HEK293 (cell line): ENCODE results near the gene DNAJC4.

Experiments
- ZNF146 ChIP-seq: fragments of 450-650 bp; formaldehyde crosslinking; IDR thresholded peaks from 2 replicates; pipeline ENCODE4 v1.5.1; 2016; ENCODE audit warnings: missing biosample characterization, missing genetic modification characterization
- ZNF16 ChIP-seq: fragments of 450-650 bp; formaldehyde crosslinking; IDR thresholded peaks from 2 replicates; pipeline ENCODE4 v1.5.1; 2016; ENCODE audit warnings: low read depth, missing biosample characterization, missing genetic modification characterization
- ZNF274 ChIP-seq, 2 experiments: fragments of 200-500 bp in 1 of 2; fragments of 450-650 bp in 1 of 2; sonication (Bioruptor generic) in 1 of 2; formaldehyde crosslinking in 1 of 2; IDR thresholded peaks; 2 replicates each; pipeline versions ENCODE4 v1.5.1 to v1.6.1; 2014 to 2016; ENCODE audit warnings: borderline replicate concordance in 1 of 2, inconsistent platforms in 1 of 2, low read length in 1 of 2, missing biosample characterization in 1 of 2, missing genetic modification characterization in 1 of 2
- ZNF558 ChIP-seq: fragments of 450-650 bp; formaldehyde crosslinking; IDR thresholded peaks from 2 replicates; pipeline ENCODE4 v1.5.1; 2016; ENCODE audit warnings: missing biosample characterization, missing genetic modification characterization
- ZNF629 ChIP-seq: fragments of 450-650 bp; formaldehyde crosslinking; IDR thresholded peaks from 2 replicates; pipeline ENCODE4 v1.5.1; 2017; ENCODE audit warnings: missing biosample characterization, missing genetic modification characterization
- ZNF776 ChIP-seq: fragments of 450-650 bp; formaldehyde crosslinking; IDR thresholded peaks from 2 replicates; pipeline ENCODE4 v1.5.0; 2017; ENCODE audit warnings: missing biosample characterization, missing genetic modification characterization, borderline replicate concordance
- TF ChIP-seq, protein P1 (sequence below): fragments of 450-650 bp; formaldehyde crosslinking; IDR thresholded peaks from 2 replicates; pipeline ENCODE4 v1.5.1; 2016; ENCODE audit warnings: missing biosample characterization, missing genetic modification characterization

DNA sequence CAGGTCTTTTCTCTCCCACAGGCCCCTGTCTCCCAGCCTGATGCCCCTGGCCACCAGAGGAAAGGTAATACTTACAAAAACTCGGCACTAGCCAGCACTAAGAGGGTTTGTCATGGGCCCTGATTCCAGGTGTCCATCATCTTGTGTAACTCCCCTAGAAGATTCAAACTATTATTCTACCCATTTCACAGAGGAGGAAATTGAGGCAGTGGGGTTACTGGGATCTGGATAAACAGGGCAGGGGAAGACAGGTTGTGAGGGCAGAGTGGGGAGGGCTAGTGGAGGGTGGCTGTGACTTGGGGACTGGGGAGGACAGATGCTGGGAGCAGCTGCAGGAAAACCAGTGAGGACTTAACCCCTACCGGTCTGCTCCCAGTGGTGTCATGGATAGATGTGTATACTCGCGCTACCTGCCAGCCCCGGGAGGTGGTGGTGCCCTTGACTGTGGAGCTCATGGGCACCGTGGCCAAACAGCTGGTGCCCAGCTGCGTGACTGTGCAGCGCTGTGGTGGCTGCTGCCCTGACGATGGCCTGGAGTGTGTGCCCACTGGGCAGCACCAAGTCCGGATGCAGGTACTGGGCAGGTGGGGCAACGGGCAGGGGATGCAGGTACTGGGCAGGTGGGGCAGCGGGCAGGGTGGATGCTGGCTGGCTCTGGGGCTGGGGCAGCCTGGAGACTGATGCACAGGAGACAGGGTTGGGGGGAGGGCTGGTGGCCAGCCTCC, 5.3 kb downstream of the DNAJC4 start:
- TF ChIP-seq ZNF274 (IDR thresholded peaks at IDR 0.05; ENCODE audit: low read length) (no peak), ZNF274 (tag by site-specific recombination; IDR thresholded peaks at IDR 0.05; ENCODE audit: borderline replicate concordance) (no peak), ZNF146 (tag by site-specific recombination) (no peak), ZNF776 (tag by site-specific recombination) (no peak), ZNF629 (no peak), ZNF16 (tag by site-specific recombination) (no peak), ZNF558 (tag by site-specific recombination) (no peak)
- TF ChIP-seq, protein P1, sequence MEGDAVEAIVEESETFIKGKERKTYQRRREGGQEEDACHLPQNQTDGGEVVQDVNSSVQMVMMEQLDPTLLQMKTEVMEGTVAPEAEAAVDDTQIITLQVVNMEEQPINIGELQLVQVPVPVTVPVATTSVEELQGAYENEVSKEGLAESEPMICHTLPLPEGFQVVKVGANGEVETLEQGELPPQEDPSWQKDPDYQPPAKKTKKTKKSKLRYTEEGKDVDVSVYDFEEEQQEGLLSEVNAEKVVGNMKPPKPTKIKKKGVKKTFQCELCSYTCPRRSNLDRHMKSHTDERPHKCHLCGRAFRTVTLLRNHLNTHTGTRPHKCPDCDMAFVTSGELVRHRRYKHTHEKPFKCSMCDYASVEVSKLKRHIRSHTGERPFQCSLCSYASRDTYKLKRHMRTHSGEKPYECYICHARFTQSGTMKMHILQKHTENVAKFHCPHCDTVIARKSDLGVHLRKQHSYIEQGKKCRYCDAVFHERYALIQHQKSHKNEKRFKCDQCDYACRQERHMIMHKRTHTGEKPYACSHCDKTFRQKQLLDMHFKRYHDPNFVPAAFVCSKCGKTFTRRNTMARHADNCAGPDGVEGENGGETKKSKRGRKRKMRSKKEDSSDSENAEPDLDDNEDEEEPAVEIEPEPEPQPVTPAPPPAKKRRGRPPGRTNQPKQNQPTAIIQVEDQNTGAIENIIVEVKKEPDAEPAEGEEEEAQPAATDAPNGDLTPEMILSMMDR (tag by site-specific recombination): no peak
